ENCODE results near the gene TTC21A.

The TTC21A gene

DNA sequence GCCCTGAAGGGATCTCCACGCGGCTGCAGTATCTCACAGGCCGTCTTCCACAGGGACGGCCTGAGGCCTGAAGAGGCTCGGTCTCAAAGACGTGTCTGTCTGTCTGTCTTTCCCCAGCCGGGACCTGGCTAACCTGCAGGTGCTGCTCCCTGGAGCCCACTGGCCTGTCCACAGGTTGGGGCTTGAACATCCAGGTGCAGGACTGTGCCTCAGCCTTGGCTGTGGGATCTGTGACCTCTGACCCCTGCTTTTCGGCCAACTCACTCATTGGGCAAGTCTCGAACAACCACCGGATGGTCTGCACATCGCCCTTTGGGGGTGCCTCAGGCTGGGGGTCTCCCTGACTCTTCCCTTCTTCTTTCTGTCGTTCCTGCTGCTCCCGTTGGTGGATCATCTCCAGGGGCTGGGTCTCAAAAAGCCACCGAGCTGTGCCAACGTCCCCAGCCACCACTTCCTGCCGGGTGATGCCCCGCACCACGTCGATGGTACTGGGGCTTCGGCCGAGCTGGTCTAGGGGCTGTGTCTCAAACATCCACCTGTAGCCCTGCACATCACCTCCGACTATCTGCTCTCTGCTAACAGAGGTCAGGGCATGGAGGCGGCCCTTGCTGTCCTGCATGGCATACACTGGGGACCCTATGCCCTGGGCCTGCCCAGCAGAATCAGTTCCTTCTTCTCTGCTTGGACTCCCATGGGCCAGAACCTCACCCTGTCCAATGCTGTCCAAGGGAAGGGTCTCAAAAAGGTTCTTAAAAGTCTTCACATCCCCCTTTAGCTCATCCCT is 80.1 kb downstream of the TTC21A start:
- TF ChIP-seq, protein P1, sequence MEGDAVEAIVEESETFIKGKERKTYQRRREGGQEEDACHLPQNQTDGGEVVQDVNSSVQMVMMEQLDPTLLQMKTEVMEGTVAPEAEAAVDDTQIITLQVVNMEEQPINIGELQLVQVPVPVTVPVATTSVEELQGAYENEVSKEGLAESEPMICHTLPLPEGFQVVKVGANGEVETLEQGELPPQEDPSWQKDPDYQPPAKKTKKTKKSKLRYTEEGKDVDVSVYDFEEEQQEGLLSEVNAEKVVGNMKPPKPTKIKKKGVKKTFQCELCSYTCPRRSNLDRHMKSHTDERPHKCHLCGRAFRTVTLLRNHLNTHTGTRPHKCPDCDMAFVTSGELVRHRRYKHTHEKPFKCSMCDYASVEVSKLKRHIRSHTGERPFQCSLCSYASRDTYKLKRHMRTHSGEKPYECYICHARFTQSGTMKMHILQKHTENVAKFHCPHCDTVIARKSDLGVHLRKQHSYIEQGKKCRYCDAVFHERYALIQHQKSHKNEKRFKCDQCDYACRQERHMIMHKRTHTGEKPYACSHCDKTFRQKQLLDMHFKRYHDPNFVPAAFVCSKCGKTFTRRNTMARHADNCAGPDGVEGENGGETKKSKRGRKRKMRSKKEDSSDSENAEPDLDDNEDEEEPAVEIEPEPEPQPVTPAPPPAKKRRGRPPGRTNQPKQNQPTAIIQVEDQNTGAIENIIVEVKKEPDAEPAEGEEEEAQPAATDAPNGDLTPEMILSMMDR (IDR thresholded peaks at IDR 0.05; ENCODE audit: insufficient read depth, low read length, poor library complexity, severe bottlenecking) = no peak
- H3K4me3 ChIP-seq (replicated peaks; ENCODE audit: low read depth, low read length) = no peak overlapping the region
- no peak for DNase-seq (ENCODE audit: extremely low read depth, insufficient read length)
- no peaks in the 10 kb centered on the region for H3K27me3 ChIP-seq (replicated peaks; ENCODE audit: control insufficient read depth, insufficient read depth, low read length)
- H3K36me3 ChIP-seq (ENCODE audit: control insufficient read depth, insufficient read depth, low read length) = no peaks in the 10 kb centered on the region
